HG03066 (cell line): ENCODE measurements around the gene DKK3.

ENCODE experiments used
- ATAC-seq: cut with Tn5 transposase; IDR thresholded peaks from one replicate; pipeline ENCODE4 v1.9.1; 2021; ENCODE audit warnings: low read depth; ENCODE audit not compliant: unreplicated experiment

DKK3 gene

DNA sequence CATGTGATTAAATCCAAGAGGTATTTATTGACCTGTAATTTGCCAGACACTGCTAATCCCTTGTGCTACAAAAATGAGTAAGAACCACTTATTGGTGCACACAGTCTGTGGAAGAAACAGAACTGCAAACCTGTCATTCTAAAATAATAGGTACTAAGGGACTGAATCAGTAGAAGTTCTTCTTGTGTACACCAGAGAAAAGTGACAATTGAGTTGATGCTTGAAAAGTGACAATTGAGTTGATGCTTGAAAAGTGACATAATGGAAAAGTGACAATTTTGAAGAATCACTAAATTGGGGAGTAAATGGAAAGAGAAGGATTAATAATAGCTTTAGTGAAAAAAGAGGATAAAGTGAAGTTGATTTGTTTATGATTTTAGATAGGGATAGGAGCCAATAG lies 56.4 kb downstream of the DKK3 start:
- no peak for ATAC-seq

DNA sequence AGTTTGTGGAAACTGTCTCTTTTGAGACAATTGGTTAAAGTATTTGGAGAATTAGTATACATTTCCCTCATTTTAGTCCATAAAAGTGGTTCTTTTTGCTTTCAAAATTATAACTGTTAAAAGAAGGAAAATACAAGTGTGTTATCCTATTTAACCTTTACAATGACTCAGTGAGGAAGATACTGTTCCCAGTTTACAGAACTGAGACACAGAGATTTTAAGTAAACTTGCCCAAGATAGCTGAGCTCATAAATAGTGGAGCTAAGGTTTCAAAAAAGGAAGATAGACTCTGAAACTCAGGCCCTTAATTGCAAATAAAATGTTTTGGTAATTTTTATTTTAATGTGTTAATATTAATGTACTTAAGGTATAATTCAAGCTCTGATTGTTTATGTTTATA lies 58.9 kb downstream of the DKK3 start:
- no peak for ATAC-seq

DNA sequence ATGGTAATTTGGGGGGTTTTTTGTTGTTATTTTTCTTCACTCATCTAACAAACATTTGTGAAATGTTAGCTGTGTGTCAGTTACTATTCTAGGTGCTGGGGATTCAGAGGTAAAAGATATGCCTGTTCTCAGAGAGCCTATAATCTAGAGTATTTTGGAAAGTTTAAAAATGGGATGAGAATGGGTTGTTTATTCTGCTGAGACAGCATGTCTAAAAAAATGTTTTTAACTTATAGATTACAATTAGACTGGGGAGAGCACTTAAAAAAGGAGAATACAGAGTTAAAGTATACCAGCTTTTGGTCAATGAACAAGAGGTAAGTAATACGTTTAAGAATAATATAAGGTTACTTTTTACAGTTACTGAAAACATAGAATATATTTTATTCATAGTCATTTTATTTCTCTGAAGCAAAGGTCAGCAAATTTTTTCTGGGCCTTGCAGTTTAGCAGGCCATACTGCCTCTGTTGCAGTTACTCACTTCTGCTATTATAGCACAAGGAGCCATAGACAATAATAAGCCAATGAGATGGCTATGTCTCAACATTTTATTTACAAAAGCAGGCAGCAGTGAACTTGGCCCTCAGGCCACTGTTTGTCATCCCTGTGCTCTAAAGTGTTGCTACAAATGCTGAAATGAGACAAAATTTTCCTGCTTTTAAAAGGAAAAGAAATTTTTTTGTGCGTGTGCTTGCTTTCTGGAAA lies 60.0 kb downstream of the DKK3 start:
- ATAC-seq: no peak

DNA sequence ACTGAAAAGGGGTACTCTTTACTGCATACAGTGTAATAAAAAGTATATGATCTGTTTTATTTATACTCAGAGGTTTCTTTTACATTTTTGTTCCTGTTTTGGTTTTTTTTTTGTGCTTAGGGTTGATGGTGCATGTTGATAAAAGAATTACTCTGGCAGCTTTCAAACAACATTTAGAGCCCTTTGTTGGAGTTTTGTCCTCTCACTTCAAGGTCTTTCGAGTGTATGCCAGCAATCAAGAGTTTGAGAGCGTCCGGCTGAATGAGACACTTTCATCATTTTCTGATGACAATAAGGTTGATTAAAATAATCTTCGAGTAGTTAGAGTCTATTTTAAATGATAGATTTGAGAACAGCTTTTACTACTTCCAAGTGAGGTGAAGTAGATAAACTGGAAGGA lies 60.6 kb downstream of the DKK3 start:
- ATAC-seq: no peak

DNA sequence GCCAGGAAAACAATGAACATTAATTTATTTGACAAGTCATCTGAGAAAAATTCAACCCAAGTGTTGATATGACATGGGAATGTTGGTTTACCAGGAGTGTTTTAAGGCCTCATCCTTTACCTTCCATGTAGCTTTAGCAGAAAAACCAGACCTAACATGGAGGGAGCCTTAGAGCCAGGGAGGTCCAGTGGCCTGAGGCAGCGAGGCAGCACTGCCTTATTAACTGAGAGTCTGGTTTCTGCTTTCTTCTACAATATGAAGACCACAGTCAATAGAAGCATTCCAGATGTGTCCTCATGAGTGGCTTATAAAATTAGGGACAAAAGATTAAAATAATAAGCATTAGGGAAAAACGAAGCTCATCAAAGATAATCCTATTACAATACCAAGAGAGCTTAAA lies 61.5 kb downstream of the DKK3 start:
- ATAC-seq: no peak

DNA sequence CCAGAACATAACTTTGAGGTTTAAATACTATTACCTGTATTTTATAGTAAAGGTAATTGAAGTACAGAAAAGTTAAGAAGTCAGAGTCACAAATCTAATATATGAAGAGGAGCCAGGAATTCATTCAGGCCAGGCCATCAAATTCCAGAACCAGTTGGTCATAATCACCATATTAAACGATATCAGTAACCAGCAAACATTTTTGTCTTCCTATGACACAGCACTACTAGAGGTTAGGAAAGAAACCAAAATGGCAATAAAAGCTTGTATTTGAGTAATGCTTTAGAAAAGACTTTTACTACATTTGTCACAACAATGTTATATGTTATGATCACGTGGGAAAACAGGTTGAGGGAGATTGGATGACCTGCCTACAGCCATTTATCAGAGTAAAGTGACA lies 62.2 kb downstream of the DKK3 start:
- no peak for ATAC-seq

DNA sequence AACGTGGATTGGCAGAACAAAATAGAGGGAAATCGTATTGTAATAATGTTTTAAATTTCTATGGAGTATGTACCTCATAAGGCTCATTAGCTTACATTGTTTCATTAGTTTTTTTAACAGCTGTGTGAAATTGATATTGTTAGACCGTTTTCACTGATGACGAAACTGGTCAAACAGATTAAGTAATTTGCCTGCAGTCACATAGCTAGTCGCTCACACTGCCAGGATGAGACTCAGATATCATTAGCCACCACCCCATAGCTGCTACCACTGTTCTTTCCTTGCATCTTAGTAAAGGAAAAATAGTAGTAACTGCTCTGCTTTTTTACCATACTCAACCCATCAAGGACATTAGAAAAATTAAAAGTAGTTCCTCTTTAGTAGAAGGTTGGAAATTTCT lies 64.0 kb downstream of the DKK3 start:
- ATAC-seq: no peak

DNA sequence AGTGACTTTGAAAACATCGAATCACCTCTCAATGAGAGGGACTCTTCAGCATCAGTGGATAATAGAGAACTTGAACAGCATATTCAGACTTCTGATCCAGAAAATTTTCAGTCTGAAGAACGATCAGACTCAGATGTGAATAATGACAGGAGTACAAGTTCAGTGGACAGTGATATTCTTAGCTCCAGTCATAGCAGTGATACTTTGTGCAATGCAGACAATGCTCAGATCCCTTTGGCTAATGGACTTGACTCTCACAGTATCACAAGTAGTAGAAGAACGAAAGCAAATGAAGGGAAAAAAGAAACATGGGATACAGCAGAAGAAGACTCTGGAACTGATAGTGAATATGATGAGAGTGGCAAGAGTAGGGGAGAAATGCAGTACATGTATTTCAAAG lies 65.8 kb downstream of the DKK3 start:
- ATAC-seq: no peak

DNA sequence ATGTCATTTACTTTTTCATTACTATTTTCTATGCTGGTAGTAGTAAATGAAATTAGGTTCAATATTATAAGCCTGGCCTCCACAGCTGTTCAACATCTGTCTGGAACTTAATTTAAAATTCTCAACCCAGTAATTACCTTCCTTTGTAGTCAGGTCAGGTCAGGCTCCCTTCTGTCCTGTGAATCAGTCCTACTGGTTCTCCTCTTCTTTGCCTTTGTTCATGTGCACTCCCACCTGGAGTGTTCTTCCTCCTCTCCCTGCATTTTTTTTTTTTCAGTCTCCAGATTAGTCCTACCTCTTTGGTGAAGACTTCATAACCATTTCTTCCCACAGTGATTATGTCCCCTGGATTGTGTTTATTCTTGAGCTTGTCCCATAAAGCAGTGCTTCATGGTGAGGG lies 67.9 kb downstream of the DKK3 start:
- no peak for ATAC-seq

DNA sequence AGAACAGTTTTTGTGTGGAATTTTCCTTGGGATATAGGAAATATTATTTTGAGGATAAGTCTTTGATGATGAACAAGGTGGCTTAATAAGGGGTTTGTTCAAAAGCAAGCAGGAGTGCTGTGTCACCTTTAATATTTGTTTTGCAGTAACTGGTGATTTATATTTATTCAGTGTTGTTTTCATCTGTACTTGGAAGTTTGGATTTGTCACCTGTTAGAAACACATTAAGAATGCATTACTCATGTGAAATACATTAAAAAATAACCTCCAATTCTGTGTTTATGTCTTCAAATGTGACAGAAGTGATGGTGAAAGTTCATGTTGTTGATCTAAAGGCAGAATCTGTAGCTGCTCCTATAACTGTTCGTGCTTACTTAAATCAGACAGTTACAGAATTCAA lies 70.5 kb downstream of the DKK3 start:
- no peak for ATAC-seq

DNA sequence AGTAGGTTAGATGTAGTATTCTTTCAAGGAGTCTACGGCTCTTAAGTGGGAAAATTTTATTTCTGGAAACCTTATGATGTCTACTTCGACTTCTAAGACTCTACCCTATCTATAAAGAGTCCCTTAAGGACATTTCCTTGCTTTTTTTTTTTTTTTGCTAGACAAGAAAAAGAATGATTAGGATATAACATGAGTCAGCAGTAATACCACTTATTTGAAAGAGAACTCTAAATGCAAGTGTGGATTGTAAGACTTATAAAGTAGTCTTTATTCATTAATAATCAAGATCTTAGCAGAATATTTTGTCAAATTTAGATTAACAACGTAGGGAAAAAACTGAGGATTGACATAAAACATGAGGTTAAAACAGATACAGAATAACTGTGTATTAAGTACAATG lies 71.0 kb downstream of the DKK3 start:
- no peak for ATAC-seq

DNA sequence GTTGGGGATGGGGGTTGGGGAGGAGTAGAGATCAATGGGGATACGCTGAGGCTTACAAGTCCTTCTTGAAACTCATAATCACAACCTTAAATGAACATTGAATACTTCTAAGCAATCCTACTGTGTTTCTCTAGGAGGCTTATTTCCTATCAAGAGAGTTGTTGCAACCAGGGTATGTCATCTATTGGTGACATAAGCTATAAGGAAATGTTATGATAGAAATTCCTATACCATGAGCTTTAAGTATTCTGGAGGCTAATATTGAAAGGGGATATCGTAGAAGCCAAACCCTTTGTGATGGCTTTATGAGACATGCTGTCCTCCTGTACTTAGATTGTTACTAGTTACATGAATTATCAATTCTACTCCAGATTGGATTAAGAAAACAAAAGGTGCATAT lies 72.9 kb downstream of the DKK3 start:
- no peak for ATAC-seq

DNA sequence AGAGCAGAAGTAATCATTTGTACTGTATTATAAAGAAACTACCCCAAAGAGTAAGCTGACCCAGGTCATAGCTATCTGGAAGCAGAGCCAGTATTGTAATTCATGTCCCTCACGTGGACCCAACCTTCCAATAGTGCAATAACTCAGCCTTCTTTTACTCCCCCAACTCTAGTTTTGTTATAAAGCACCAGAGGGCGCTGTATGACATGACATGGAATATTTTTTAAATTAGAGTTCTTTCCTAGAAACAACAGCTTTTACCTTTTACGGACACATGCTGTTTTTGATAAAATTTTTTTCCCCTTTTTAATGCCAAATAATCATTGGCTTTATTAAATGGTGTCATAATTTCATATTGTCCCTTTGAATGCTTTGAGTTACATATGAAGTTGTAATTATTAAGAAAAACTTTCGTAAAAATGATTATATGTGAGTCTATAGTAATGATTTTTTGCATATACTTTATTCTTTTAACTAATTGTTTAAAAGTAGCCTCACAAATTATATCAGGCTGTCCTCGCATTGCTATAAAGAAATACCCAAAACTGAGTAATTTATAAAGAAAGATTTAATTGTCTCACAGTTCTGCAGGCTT lies 76.9 kb downstream of the DKK3 start:
- ATAC-seq: no peak

DNA sequence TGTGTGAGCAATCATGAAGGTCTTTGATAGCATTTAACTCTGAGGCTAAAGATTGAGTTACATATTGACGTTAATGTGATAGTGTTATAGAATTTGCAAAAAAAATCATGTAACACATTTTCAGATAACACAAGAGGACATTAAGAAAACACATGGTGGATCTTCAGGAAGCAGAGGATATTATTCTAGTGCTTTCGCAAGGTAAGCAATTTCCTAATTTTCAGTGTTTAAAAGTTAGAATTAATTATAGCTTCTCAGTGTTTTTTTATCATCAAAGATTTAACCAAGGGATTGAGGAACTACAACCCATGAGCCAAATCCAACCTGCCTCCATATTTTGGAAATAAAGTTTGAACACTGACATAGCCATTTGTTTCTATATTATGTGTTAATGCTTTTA lies 78.5 kb downstream of the DKK3 start:
- ATAC-seq: no peak

DNA sequence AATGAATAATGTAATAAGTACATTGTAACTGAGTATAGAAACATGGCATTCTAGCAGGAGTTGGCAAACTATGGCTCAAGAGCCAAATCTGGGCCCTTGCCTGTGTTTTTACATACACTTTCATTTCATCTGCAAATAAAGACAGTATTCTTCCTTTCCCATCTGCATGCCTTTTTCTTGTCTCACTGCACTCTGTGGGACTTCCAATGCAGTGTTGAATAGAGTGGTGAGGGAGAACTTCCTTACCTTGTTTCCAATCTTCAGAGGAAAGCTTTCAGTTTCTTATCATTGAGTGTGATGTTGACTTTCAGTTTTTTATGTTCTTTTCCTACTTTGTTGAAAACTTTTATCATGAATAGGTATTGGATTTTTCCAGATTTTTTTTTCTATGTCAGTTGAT lies 84.6 kb downstream of the DKK3 start:
- no peak for ATAC-seq

DNA sequence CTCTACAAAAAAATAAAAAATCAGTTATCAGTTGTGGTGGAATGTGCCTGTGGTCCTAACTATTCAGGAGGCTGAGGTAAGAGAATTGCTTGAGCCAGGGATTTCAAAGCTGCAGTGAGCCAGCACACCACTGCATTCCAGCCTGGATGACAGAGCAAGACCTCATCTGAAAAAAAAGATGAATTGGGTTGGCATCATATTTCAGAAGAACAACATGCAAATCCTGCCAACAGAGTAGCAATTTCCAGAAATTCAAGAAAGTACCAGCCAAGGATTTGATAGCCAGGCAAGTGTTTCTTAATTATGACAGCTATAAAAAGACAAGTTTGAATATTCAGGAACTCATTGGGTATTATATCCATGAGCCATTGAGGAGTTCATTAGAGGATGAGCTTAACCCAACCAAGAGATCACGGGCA lies 91.4 kb downstream of the DKK3 start:
- ATAC-seq: no peak

DNA sequence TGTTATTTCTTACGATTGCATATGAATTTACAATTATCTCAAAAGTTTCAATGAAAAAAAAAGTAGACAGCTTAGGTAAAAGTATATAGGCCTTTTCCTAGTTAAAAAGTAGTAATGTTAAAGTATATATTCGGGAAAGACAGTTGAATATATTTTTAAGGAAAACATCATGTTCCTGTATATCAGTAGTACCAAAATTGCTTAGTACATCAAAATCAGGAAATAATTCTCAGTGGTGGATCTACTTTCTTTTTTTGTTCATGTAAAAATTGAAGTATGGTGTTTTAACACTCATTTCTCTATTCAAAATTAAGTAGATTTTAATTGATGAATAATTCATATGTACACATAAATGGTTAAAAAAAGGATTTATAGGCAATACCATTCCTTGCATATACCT lies 92.8 kb downstream of the DKK3 start:
- no peak for ATAC-seq

DNA sequence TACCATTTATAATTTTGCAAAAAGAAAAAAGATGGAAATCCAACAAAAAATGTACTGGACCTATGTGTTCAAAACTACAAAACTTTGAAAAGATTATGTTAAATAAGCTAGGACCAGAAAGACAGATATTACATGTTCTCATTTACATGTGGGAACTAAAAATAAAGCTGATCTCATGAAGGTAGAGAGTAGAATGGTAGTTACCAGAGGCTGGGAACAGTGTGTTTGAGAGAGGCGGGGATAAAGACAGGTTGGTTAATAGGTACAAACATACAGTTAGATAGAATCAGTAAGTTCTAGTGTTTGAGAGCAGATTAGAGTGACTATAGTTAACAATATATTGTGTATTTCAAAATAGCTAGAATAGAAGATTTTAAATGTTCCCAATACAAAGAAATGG lies 95.0 kb downstream of the DKK3 start:
- no peak for ATAC-seq
